Hindlimb muscle (tissue), 1 donor: ENCODE data around the gene STT3A. TPM values are rescaled to one million over a fixed set of nuclear protein-coding genes. Genes with fewer than 3 reads are reported as not detected.
"Not testable (repeated sequence)": the region's sequence is repeated elsewhere in the genome, so short reads cannot be mapped to it uniquely, and the experiment has no call there.

Source experiments
- DNase-seq: peaks from one replicate; pipeline ENCODE4 v3.0.0-alpha.2; 2013
- polyA plus RNA-seq: library from polyadenylated mRNA; unstranded; fragments of 120-200 nt; gene quantifications from one replicate; pipeline ENCODE4 v1.2.1, GENCODE V29; 2013; ENCODE audit not compliant: insufficient read length

The STT3A gene
- 104 TPM for polyA plus RNA-seq

- DNase-seq: peak; percentile 100
Observed at GRCh38 chr11:125592305-125593113, at the start of gene STT3A. STT3A (plus strand) TSS chr11:125592852; CDS start chr11:125595916, 3,064 bp downstream.

GRCh38 chr11:125550780-125551179, 41.9 kb upstream of the STT3A start:
- no peak for DNase-seq

- DNase-seq: no peak
Observed at GRCh38 chr11:125551835-125552342, 40.8 kb upstream of the STT3A start.

GRCh38 chr11:125552927-125553326, 39.7 kb upstream of the STT3A start:
- DNase-seq: no peak

GRCh38 chr11:125553357-125553756, 39.3 kb upstream of the STT3A start:
- no peak for DNase-seq

GRCh38 chr11:125554038-125554437, 38.6 kb upstream of the STT3A start:
- no peak for DNase-seq

- DNase-seq: no peak
Observed at GRCh38 chr11:125559888-125560287, 32.8 kb upstream of the STT3A start.

- DNase-seq: no peak
Observed at GRCh38 chr11:125561924-125562323, 30.7 kb upstream of the STT3A start.

- no peak for DNase-seq
Observed at GRCh38 chr11:125562430-125562829, 30.2 kb upstream of the STT3A start.

GRCh38 chr11:125564357-125564756, 28.3 kb upstream of the STT3A start:
- DNase-seq: no peak

- DNase-seq: no peak
Observed at GRCh38 chr11:125566235-125566634, 26.4 kb upstream of the STT3A start.

GRCh38 chr11:125568970-125569914, 23.4 kb upstream of the STT3A start, which contains the start of gene EI24:
EI24 (plus strand) TSS chr11:125569477; CDS start chr11:125572528, 3,051 bp downstream.
- DNase-seq: peak; percentile 92

GRCh38 chr11:125569915-125570621, 22.6 kb upstream of the STT3A start:
- DNase-seq: no peak

- DNase-seq: no peak
Observed at GRCh38 chr11:125570952-125571351, 21.7 kb upstream of the STT3A start.

GRCh38 chr11:125572916-125573315, 19.7 kb upstream of the STT3A start:
- no peak for DNase-seq

GRCh38 chr11:125577181-125577580, 15.5 kb upstream of the STT3A start:
- DNase-seq: not testable (repeated sequence)

- DNase-seq: no peak
Observed at GRCh38 chr11:125578783-125579182, 13.9 kb upstream of the STT3A start.

GRCh38 chr11:125579811-125580210, 12.8 kb upstream of the STT3A start:
- no peak for DNase-seq

GRCh38 chr11:125583496-125583895, 9.2 kb upstream of the STT3A start:
- DNase-seq: no peak

- DNase-seq: no peak
Observed at GRCh38 chr11:125585487-125585886, 7.2 kb upstream of the STT3A start.

- DNase-seq: no peak
Observed at GRCh38 chr11:125586623-125587022, 6.0 kb upstream of the STT3A start.

- no peak for DNase-seq
Observed at GRCh38 chr11:125587480-125587879, 5.2 kb upstream of the STT3A start.
